A673 (cell line): Measurements from ENCODE around the gene PRKD1.

Experiments used
- EZH2 ChIP-seq: fragments of 200-600 bp; sonication (generic); IDR thresholded peaks from 2 replicates; pipeline ENCODE4 v1.6.1; 2017; ENCODE audit warnings: borderline replicate concordance, low read depth, mild to moderate bottlenecking, mixed read lengths, antibody characterized with exemption, low read length; ENCODE audit not compliant: poor library complexity, severe bottlenecking
- TF ChIP-seq, protein P1 (sequence below): fragments of 300-800, 200-600 bp; sonication (generic); conservative IDR thresholded peaks from 2 replicates; pipeline ENCODE4 v1.5.1; 2017; ENCODE audit warnings: low read depth, mild to moderate bottlenecking, antibody characterized with exemption, low read length, moderate library complexity, mixed read lengths

DNA sequence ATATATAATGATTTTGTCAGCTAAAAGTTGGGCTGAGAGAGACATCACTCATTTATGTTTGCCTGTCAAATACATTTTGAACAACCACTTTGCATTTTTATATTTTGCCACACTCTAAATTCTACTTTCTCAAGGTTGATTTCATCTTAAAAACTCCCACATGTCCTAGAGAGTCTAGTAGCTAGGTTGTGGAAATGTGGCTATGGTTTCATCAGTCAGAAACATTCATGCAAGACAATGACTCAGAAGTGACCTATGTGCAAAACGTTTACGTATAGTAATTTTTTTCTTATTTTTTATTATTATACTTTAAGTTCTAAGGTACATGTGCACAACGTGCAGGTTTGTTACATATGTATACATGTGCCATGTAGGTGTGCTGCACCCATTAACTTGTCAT, 27.4 kb upstream of the PRKD1 start:
- TF ChIP-seq, protein P1, sequence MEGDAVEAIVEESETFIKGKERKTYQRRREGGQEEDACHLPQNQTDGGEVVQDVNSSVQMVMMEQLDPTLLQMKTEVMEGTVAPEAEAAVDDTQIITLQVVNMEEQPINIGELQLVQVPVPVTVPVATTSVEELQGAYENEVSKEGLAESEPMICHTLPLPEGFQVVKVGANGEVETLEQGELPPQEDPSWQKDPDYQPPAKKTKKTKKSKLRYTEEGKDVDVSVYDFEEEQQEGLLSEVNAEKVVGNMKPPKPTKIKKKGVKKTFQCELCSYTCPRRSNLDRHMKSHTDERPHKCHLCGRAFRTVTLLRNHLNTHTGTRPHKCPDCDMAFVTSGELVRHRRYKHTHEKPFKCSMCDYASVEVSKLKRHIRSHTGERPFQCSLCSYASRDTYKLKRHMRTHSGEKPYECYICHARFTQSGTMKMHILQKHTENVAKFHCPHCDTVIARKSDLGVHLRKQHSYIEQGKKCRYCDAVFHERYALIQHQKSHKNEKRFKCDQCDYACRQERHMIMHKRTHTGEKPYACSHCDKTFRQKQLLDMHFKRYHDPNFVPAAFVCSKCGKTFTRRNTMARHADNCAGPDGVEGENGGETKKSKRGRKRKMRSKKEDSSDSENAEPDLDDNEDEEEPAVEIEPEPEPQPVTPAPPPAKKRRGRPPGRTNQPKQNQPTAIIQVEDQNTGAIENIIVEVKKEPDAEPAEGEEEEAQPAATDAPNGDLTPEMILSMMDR: no peak
- no peak for TF ChIP-seq EZH2
